Common myeloid progenitor, CD34-positive (primary cell): ENCODE data around the gene APOE.
A peak's percentile ranks its signal among the peaks of the same experiment; 100 is the strongest.
"Not testable (repeated sequence)": the region's sequence is repeated elsewhere in the genome, so short reads cannot be mapped to it uniquely, and the experiment has no call there.

Experiments used
- CTCF ChIA-PET: fragments of 350-600 bp; sonication (Branson Sonifier 250); formaldehyde crosslinking; loops from one replicate; lab custom pipeline; 2021; ENCODE audit warnings: antibody characterized with exemption; lab: Charles Lee
- POLR2A ChIA-PET: fragments of 350-600 bp; sonication (Branson Sonifier 250); formaldehyde crosslinking; loops from one replicate; lab custom pipeline; 2021; ENCODE audit warnings: antibody characterized with exemption; lab: Charles Lee
- DNase-seq, 3 donors: peaks; one replicate each; pipeline versions ENCODE4 v3.0.0 to v3.0.0-alpha.2; 2013
- H3K27ac ChIP-seq, 2 experiments: 1 replicate in 1 of 2; 2 replicates in 1 of 2; pipeline ENCODE4 v1.7.0; 2013; ENCODE audit warnings: inconsistent platforms in 2 of 2, low read length in 2 of 2, mild to moderate bottlenecking in 2 of 2, low read depth in 1 of 2, moderate library complexity in 1 of 2; ENCODE audit not compliant: severe bottlenecking in 2 of 2, insufficient read depth in 1 of 2, poor library complexity in 1 of 2
- H3K27me3 ChIP-seq, 5 experiments: replicated peaks in 2 of 5; 1 replicate in 3 of 5; 2 replicates in 2 of 5; pipeline versions ENCODE4 v1.6.1 to v1.7.0; 2013; ENCODE audit warnings: low read length in 4 of 5, mild to moderate bottlenecking in 2 of 5, moderate library complexity in 2 of 5, inconsistent platforms in 1 of 5; ENCODE audit not compliant: insufficient read depth in 5 of 5, control insufficient read depth in 4 of 5
- H3K36me3 ChIP-seq, 4 experiments: 1 replicate in 2 of 4; 2 replicates in 2 of 4; pipeline versions ENCODE4 v1.6.1 to v1.7.0; 2013; ENCODE audit warnings: low read length in 3 of 4, control low read depth in 1 of 4, mild to moderate bottlenecking in 1 of 4; ENCODE audit not compliant: control insufficient read depth in 4 of 4, insufficient read depth in 4 of 4
- H3K4me1 ChIP-seq, 4 experiments: 1 replicate in 3 of 4; 2 replicates in 1 of 4; pipeline versions ENCODE4 v1.6.1 to v1.7.1; 2013; ENCODE audit warnings: low read length in 3 of 4, mild to moderate bottlenecking in 3 of 4, control low read depth in 1 of 4, inconsistent platforms in 1 of 4, moderate library complexity in 1 of 4; ENCODE audit not compliant: control insufficient read depth in 4 of 4, insufficient read depth in 4 of 4; ENCODE audit errors: control extremely low read depth in 1 of 4
- H3K4me3 ChIP-seq, 7 experiments: 1 replicate in 4 of 7; 2 replicates in 3 of 7; pipeline versions ENCODE4 v1.5.1 to v1.7.0; 2013; ENCODE audit warnings: mild to moderate bottlenecking in 7 of 7, low read length in 6 of 7, moderate library complexity in 6 of 7, inconsistent platforms in 2 of 7, low read depth in 2 of 7, control low read depth in 1 of 7; ENCODE audit not compliant: insufficient read depth in 4 of 7, control insufficient read depth in 1 of 7; ENCODE audit errors: extremely low read depth in 1 of 7
- H3K9me3 ChIP-seq, 5 experiments: 1 replicate in 4 of 5; 2 replicates in 1 of 5; pipeline versions ENCODE4 v1.6.1 to v1.7.1; 2013; ENCODE audit warnings: low read length in 4 of 5, mild to moderate bottlenecking in 2 of 5, inconsistent platforms in 1 of 5, low read depth in 1 of 5, moderate library complexity in 1 of 5; ENCODE audit not compliant: control insufficient read depth in 4 of 5, insufficient read depth in 2 of 5; ENCODE audit errors: control extremely low read depth in 1 of 5
- WGBS: methylation state at CpG from one replicate; pipeline ENCODE4 v1.1.5; 2013; ENCODE audit not compliant: insufficient coverage; 5-methylcytosine and 5-hydroxymethylcytosine counted together

Gene APOE

DNA sequence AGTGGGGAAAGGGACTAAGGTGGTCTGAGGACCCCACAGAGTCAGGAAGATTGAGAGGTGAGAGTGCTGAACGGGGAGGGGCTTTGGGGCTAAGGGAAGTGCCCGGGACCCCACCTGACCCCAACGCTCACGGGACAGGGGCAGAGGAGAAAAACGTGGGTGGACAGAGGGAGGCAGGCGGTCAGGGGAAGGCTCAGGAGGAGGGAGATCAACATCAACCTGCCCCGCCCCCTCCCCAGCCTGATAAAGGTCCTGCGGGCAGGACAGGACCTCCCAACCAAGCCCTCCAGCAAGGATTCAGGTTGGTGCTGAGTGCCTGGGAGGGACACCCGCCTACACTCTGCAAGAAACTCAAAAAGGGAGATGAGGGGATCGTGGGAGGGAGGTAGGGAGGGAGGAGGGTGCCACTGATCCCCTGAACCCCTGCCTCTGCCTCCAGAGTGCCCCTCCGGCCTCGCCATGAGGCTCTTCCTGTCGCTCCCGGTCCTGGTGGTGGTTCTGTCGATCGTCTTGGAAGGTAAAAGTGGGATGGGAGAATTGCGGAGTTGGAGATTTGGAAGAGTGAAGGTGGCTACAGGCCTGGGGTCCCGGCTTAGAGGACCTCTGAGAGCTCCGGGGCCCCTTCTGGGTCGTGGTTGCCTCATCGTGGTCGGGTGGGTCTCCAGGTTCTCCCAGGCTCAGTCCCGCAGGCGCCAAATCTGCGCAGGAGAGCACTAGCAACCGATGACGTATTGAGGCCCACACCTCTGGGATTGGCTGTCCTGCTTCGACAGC lies 9.0 kb downstream of the APOE start, which contains the start of gene APOC1:
APOC1 (plus strand) TSS at position 176 of the 774 bp plus-strand sequence; CDS start at position 460, 284 bp downstream.
- POLR2A ChIA-PET, result interaction anchor here (0.8 kb wide), 1 partner anchor 24 kb away, joined by 3 read pairs; the partner anchor contains the start of gene TOMM40
- H3K9me3 ChIP-seq, H3K36me3 ChIP-seq, H3K27me3 ChIP-seq: not testable (repeated sequence)
- H3K4me3 ChIP-seq, result peak within 1 kb of the TSS; percentile 17 to 82 (median 65)
- H3K4me1 ChIP-seq, result peaks cover 0 to 35% (median 21%) of the 10 kb centered on the region in 4 experiments
- 5% methylated on average over 11 of the region's 28 CpGs for WGBS
- CTCF ChIA-PET, result interaction anchor here (10.3 kb wide), 1 partner anchor 37 kb away, joined by 72 read pairs; no protein-coding TSS in a partner anchor
- peak; percentile 80 to 85 (median 81) for DNase-seq
- H3K27ac ChIP-seq, result peak within 1 kb of the TSS in 1 of 2 experiments; percentile 75

- Histone ChIP-seq H3K9me3 (no peaks in the 10 kb centered on the region), H3K36me3 (no peaks in the 10 kb centered on the region), H3K27me3 (no peaks in the 10 kb centered on the region), H3K4me3 (no peak overlapping the region), H3K27ac (no peak overlapping the region), H3K4me1 (peaks cover 0 to 30% (median 28%) of the 10 kb centered on the region in 4 experiments)
- no peak for DNase-seq
- WGBS, result 96% methylated on average over 6 of the region's 8 CpGs
- ChIA-PET CTCF (no interaction called here), POLR2A (interaction anchor here (0.7 kb wide), 1 partner anchor 92 kb away, joined by 3 read pairs; no protein-coding TSS in a partner anchor)
Measured at GRCh38 chr19:44924243-44924725, 18.7 kb downstream of the APOE start.

GRCh38 chr19:44925114-44925891 lies 19.7 kb downstream of the APOE start:
- ChIA-PET CTCF (interaction anchor here (0.7 to 2.2 kb wide), 7 partner anchors 10 to 29 kb away, joined by 3 to 11 read pairs (median 4); partner anchors contain the start of gene APOE), POLR2A (interaction anchor here (0.6 kb wide), 1 partner anchor 40 kb away, joined by 3 read pairs; no protein-coding TSS in a partner anchor)
- peak overlapping the region in 2 of 7 experiments; percentile 7 to 16 for H3K4me3 ChIP-seq
- WGBS, result 20% methylated on average over 3 of the region's 8 CpGs
- H3K27ac ChIP-seq, result no peak overlapping the region
- H3K9me3 ChIP-seq, result no peaks in the 10 kb centered on the region
- no peaks in the 10 kb centered on the region for H3K27me3 ChIP-seq
- peak; percentile 39 to 84 (median 82) for DNase-seq
- H3K4me1 ChIP-seq, result peaks cover 0 to 30% (median 28%) of the 10 kb centered on the region in 4 experiments
- no peaks in the 10 kb centered on the region for H3K36me3 ChIP-seq

DNA sequence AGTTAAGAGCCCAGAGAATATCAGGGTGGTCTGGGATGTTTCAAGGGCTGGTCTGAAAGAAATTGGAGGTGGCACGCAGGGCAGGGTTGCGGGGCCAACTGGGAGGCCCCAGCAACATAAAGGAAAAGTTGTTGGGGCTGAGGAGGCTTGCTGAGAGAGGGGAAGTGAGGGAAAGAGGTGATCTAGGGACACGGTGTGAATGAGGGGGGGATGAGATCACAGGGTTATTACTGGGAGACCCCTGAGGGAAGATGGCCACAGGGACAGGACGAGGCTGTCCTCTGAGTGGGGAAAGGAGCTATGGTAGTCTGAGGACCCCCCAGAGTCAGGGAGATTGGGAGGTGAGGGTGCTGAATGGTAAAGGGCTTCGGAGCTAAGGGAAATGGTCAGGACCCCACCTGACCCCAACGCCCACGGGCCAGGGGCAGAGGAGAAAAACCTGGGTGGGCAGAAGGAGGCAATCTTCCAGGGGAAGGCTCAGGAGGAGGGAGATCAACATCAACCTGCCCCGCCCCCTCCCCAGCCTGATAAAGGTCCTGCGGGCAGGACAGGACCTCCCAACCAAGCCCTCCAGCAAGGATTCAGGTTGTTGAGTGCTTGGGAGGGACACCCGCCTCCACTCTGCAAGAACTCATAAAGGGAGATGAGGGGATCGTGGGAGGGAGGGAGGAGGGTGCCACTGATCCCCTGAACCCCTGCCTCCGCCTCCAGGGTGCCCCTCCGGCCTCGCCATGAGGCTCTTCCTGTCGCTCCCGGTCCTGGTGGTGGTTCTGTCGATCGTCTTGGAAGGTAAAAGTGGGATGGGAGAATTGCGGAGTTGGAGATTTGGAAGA lies 20.9 kb downstream of the APOE start:
- POLR2A ChIA-PET, H3K9me3 ChIP-seq, DNase-seq, H3K27ac ChIP-seq, H3K27me3 ChIP-seq, H3K36me3 ChIP-seq: not testable (repeated sequence)
- CTCF ChIA-PET, result interaction anchor here (0.6 to 2.2 kb wide), 6 partner anchors 12 to 28 kb away, joined by 3 to 11 read pairs (median 6); partner anchors contain the start of gene APOE
- Histone ChIP-seq H3K4me3 (peak overlapping the region in 4 of 7 experiments; percentile 1 to 52 (median 20)), H3K4me1 (peaks cover 0 to 30% (median 28%) of the 10 kb centered on the region in 4 experiments)
- WGBS, result 74% methylated on average over 9 of the region's 19 CpGs

DNA sequence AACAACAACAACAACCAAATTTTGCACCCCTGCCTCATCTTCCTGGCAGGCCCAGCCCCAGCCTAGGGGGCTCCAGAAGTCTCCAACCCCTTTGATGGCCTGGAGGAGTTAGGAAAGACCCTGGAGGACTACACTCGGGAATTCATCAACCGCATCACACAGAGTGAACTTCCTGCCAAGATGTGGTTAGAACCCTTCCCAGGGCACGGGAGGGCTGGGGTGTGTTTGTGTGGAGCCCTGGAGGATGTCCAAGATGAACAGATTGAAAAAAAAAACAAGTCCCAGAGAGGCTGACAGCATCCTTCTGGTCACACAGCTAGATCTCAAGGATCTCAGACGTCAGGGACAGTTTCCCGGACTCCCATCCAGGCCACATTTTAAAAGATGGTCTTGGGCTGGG lies 22.1 kb downstream of the APOE start:
- no peaks in the 10 kb centered on the region for H3K9me3 ChIP-seq

GRCh38 chr19:44930088-44930487 lies 24.5 kb downstream of the APOE start:
- ChIA-PET POLR2A (no interaction called here), CTCF (interaction anchor here (1.9 kb wide), 1 partner anchor 19 kb away, joined by 5 read pairs; no protein-coding TSS in a partner anchor)
- Histone ChIP-seq H3K9me3 (no peaks in the 10 kb centered on the region), H3K27ac (no peak overlapping the region), H3K4me3 (no peak overlapping the region), H3K36me3 (no peaks in the 10 kb centered on the region), H3K4me1 (peaks cover 0 to 28% (median 23%) of the 10 kb centered on the region in 4 experiments), H3K27me3 (no peaks in the 10 kb centered on the region)
- 97% methylated on average over 7 of the region's 7 CpGs for WGBS
- no peak for DNase-seq

More for the DNA sequence above, 22.1 kb downstream of the APOE start:
- Histone ChIP-seq H3K4me1 (peaks cover 0 to 30% (median 28%) of the 10 kb centered on the region in 4 experiments), H3K36me3 (no peaks in the 10 kb centered on the region), H3K27me3 (no peaks in the 10 kb centered on the region), H3K4me3 (no peak overlapping the region), H3K27ac (no peak overlapping the region)
- POLR2A ChIA-PET, result no interaction called here
- 71% methylated on average over 2 of the region's 5 CpGs for WGBS
- CTCF ChIA-PET, result no interaction called here
- DNase-seq, result no peak
